Ascending aorta (tissue), 2 donors: ENCODE measurements around the gene SPEM3. TPM values are rescaled to one million over a fixed set of nuclear protein-coding genes. Genes with fewer than 3 reads are reported as not detected.
A peak's percentile ranks its signal among the peaks of the same experiment; 100 is the strongest.

Experiments used
- DNase-seq, 2 donors: peaks; one replicate each; pipeline ENCODE4 v3.0.0-alpha.2; 2019; ENCODE audit warnings: low spot score in 2 of 2
- H3K27ac ChIP-seq, 2 donors: fragments of 200-600 bp; sonication (generic); one replicate each; pipeline ENCODE4 v1.5.1; 2016 to 2017; ENCODE audit warnings: mild to moderate bottlenecking in 1 of 2
- H3K27me3 ChIP-seq: fragments of 200-600 bp; sonication (generic); one replicate; pipeline ENCODE4 v1.5.1; 2017
- H3K36me3 ChIP-seq, 2 donors: fragments of 200-600 bp; sonication (generic); one replicate each; pipeline ENCODE4 v1.5.1; 2016
- H3K4me1 ChIP-seq, 2 donors: fragments of 200-600 bp; sonication (generic); one replicate each; pipeline ENCODE4 v1.5.1; 2016 to 2017; ENCODE audit warnings: mild to moderate bottlenecking in 1 of 2
- H3K4me3 ChIP-seq, 2 donors: fragments of 200-600 bp; sonication (generic); one replicate each; pipeline ENCODE4 v1.5.1; 2016 to 2017; ENCODE audit warnings: mild to moderate bottlenecking in 1 of 2
- H3K9me3 ChIP-seq, 2 donors: fragments of 200-600 bp; sonication (generic); one replicate each; pipeline ENCODE4 v1.5.1; 2016
- CTCF ChIP-seq, 3 experiments: fragments of 200-600 bp in 2 of 3; fragments of 450-650 bp in 1 of 3; sonication (generic) in 2 of 3; IDR thresholded peaks; one replicate each; pipeline ENCODE4 v1.5.1; 2016 to 2019; ENCODE audit warnings: antibody characterized with exemption in 3 of 3, mild to moderate bottlenecking in 1 of 3, moderate library complexity in 1 of 3
- intact Hi-C: fragments of 100-400 bp; cut with DNase I; formaldehyde crosslinking; loops from one replicate; pipeline ENCODE4 v1.15.1; 2023
- total RNA-seq: library from RNA; depleted of rRNA; stranded (reverse); fragments of >200 nt; gene quantifications from one replicate; pipeline ENCODE4 v1.1.0, GENCODE V29; 2016

Gene SPEM3
- total RNA-seq, 1 donor from 2014 or later = not detected

GRCh38 chr17:7438656-7439460 lies 10.2 kb downstream of the SPEM3 start:
- no peak for TF ChIP-seq CTCF (IDR thresholded peaks at IDR 0.05)
- peaks cover 14% of the 10 kb centered on the region for H3K27me3 ChIP-seq
- intact Hi-C loops = loop anchor here (1.0 kb wide), 1 partner anchor 83 kb away; no protein-coding TSS in a partner anchor
- no peak overlapping the region for H3K27ac ChIP-seq
- peaks cover 18 to 36% of the 10 kb centered on the region in 2 donors for H3K4me1 ChIP-seq
- DNase-seq = no peak
- no peaks in the 10 kb centered on the region for H3K36me3 ChIP-seq
- H3K4me3 ChIP-seq = peak overlapping the region; percentile 51 to 69
- H3K9me3 ChIP-seq = no peaks in the 10 kb centered on the region

GRCh38 chr17:7439462-7440112 lies 10.9 kb downstream of the SPEM3 start, which contains the start of gene FGF11:
TSS of gene FGF11 (plus strand) at chr17:7439512. CDS start at chr17:7439621, 109 bp downstream.
- Histone ChIP-seq H3K4me3 (peak within 1 kb of the TSS; percentile 51 to 69), H3K4me1 (peaks cover 18 to 39% of the 10 kb centered on the region in 2 donors), H3K27me3 (peaks cover 14% of the 10 kb centered on the region), H3K36me3 (no peaks in the 10 kb centered on the region), H3K9me3 (no peaks in the 10 kb centered on the region), H3K27ac (no peak within 1 kb of the TSS)
- intact Hi-C loops = no loop called here
- no peak for DNase-seq
- no peak for TF ChIP-seq CTCF (IDR thresholded peaks at IDR 0.05)

GRCh38 chr17:7440113-7440833 lies 11.6 kb downstream of the SPEM3 start:
- intact Hi-C loops = no loop called here
- peaks cover 22 to 45% of the 10 kb centered on the region in 2 donors for H3K4me1 ChIP-seq
- DNase-seq = peak in 1 of 2 donors; percentile 73
- H3K9me3 ChIP-seq = no peaks in the 10 kb centered on the region
- no peaks in the 10 kb centered on the region for H3K36me3 ChIP-seq
- peaks cover 14% of the 10 kb centered on the region for H3K27me3 ChIP-seq
- no peak overlapping the region for H3K27ac ChIP-seq
- TF ChIP-seq CTCF (IDR thresholded peaks at IDR 0.05) = no peak
- peak overlapping the region; percentile 51 to 53 for H3K4me3 ChIP-seq

- Histone ChIP-seq H3K27ac (no peak overlapping the region), H3K4me1 (peaks cover 25 to 46% of the 10 kb centered on the region in 2 donors), H3K4me3 (peak overlapping the region; percentile 51 to 53), H3K36me3 (no peaks in the 10 kb centered on the region), H3K9me3 (no peaks in the 10 kb centered on the region), H3K27me3 (peaks cover 14% of the 10 kb centered on the region)
- no peak for TF ChIP-seq CTCF (IDR thresholded peaks at IDR 0.05)
- DNase-seq = no peak
- intact Hi-C loops = no loop called here
Observed at GRCh38 chr17:7440834-7441195, 12.2 kb downstream of the SPEM3 start.

GRCh38 chr17:7441266-7441665 lies 12.6 kb downstream of the SPEM3 start:
- Histone ChIP-seq H3K36me3 (no peaks in the 10 kb centered on the region), H3K27ac (no peak overlapping the region), H3K4me3 (no peak overlapping the region), H3K27me3 (peaks cover 14% of the 10 kb centered on the region), H3K4me1 (peaks cover 27 to 42% of the 10 kb centered on the region in 2 donors), H3K9me3 (no peaks in the 10 kb centered on the region)
- TF ChIP-seq CTCF (IDR thresholded peaks at IDR 0.05) = no peak
- no peak for DNase-seq
- intact Hi-C loops = no loop called here
